Nephron progenitor cell (in vitro differentiated cells): ENCODE data around the gene MOBP.

ENCODE experiments used
- DNase-seq: peaks from one replicate; pipeline ENCODE4 v3.0.0; 2021
- H3K27ac Mint-ChIP-seq: 2 replicates; pipeline ENCODE4 v1.8.0; 2021; ENCODE audit warnings: mild to moderate bottlenecking, moderate library complexity, mixed read lengths
- H3K27me3 Mint-ChIP-seq: 2 replicates; pipeline ENCODE4 v1.8.0; 2021; ENCODE audit warnings: mild to moderate bottlenecking, low read depth, mixed read lengths; ENCODE audit not compliant: poor library complexity
- H3K36me3 Mint-ChIP-seq: 2 replicates; pipeline ENCODE4 v1.8.0; 2021; ENCODE audit warnings: low read depth, mixed read lengths
- H3K4me1 Mint-ChIP-seq: 2 replicates; pipeline ENCODE4 v1.8.0; 2021; ENCODE audit warnings: mixed read lengths
- H3K4me3 Mint-ChIP-seq: 2 replicates; pipeline ENCODE4 v1.8.0; 2021; ENCODE audit warnings: mild to moderate bottlenecking, moderate library complexity, mixed read lengths
- H3K9me3 Mint-ChIP-seq: 2 replicates; pipeline ENCODE4 v1.8.0; 2021; ENCODE audit warnings: mild to moderate bottlenecking, moderate library complexity, mixed read lengths
- TF ChIP-seq, protein P1 (sequence below): fragments of 200-600 bp; sonication (generic); IDR thresholded peaks from 2 replicates; pipeline ENCODE4 v1.5.0; 2021; ENCODE audit warnings: antibody characterized with exemption

Gene MOBP

DNA sequence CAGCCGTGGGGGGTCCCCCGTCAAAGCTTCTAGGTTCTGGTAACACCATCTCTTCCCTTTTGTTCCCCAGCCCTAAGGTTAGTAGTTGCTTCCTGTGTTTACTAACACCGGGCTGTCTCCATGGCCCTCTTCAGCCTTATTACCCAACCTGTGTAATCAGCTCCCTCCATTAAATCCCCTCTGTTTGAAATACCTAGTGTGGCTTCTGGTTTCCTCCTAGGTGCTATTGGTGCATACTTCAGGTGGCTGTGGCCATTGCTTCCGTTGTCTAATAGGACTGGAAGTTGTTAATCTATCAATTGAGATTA is 35.3 kb downstream of the MOBP start:
- Mint-ChIP-seq H3K27ac (no peak overlapping the region), H3K4me3 (no peak overlapping the region), H3K9me3 (no peaks in the 10 kb centered on the region), H3K36me3 (no peaks in the 10 kb centered on the region), H3K4me1 (no peaks in the 10 kb centered on the region), H3K27me3 (peaks cover 17% of the 10 kb centered on the region)
- TF ChIP-seq, protein P1, sequence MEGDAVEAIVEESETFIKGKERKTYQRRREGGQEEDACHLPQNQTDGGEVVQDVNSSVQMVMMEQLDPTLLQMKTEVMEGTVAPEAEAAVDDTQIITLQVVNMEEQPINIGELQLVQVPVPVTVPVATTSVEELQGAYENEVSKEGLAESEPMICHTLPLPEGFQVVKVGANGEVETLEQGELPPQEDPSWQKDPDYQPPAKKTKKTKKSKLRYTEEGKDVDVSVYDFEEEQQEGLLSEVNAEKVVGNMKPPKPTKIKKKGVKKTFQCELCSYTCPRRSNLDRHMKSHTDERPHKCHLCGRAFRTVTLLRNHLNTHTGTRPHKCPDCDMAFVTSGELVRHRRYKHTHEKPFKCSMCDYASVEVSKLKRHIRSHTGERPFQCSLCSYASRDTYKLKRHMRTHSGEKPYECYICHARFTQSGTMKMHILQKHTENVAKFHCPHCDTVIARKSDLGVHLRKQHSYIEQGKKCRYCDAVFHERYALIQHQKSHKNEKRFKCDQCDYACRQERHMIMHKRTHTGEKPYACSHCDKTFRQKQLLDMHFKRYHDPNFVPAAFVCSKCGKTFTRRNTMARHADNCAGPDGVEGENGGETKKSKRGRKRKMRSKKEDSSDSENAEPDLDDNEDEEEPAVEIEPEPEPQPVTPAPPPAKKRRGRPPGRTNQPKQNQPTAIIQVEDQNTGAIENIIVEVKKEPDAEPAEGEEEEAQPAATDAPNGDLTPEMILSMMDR = no peak
- DNase-seq = no peak

DNA sequence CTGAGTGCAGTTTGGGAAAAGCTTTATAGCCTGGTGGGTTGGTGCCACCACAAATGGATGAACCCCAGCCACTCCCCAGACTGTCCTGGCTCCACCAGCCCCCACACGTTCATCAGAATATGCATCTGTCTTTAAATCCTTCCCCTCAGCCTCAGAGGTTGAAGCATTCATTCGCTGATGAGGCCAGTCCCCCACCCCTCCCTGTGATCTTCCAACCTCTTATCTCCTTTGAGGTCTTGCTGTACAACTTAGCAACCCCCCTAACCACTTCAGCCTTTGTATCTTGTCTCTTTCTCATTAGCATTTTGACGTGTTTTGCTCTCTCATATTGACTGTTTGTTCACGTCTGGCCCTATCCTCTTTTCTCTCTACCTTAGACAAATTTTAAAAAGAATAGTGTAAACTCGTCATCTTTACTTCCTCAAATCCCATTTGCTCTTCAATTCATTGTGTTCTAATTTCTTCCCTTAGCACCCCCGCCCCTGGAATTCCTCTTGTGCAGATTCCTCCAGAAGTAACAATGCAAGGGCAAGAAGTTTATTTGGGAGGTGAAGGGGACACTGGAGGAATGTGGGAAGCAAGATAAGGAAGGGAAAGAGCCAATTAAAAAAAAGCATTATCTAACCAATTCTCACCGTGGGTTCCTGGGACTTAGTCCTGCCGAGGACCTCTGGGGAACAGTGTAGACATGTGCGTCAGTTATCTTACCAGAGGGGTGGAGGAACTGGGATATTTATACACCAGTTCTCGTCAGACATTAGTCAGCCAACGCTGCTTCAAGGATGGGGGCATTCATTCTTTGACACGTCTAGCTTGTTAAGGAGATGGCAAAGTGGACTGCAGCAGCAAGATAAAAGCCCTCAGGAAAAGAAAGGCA is 38.6 kb downstream of the MOBP start:
- DNase-seq = no peak
- H3K9me3 Mint-ChIP-seq = no peaks in the 10 kb centered on the region
- H3K27ac Mint-ChIP-seq = no peak overlapping the region
- no peak overlapping the region for H3K4me3 Mint-ChIP-seq
- H3K4me1 Mint-ChIP-seq = no peaks in the 10 kb centered on the region
- no peaks in the 10 kb centered on the region for H3K27me3 Mint-ChIP-seq
- no peaks in the 10 kb centered on the region for H3K36me3 Mint-ChIP-seq
- TF ChIP-seq, protein P1 = no peak

DNA sequence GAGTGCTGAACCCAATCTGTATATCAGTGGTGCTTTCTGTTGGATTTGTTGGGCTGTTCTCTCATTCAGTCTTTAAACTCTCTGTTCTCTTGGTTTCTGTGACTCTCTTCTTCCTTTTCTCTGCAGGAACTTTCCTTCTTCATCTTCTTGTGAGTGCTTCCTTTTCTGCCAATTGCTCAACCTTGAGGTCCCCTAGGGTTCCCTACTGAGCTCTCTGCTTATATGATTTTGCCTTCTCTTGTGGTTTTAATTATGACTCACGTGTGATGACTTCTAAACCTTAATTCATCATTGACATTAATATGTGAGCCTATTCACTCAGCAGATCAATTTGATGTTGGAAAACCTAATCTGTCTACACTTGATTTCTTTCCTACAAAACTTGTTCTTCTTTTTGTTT is 39.4 kb downstream of the MOBP start:
- Mint-ChIP-seq H3K9me3 (no peaks in the 10 kb centered on the region), H3K4me3 (no peak overlapping the region), H3K27ac (no peak overlapping the region), H3K4me1 (no peaks in the 10 kb centered on the region), H3K36me3 (no peaks in the 10 kb centered on the region), H3K27me3 (no peaks in the 10 kb centered on the region)
- no peak for DNase-seq
- TF ChIP-seq, protein P1 = no peak

DNA sequence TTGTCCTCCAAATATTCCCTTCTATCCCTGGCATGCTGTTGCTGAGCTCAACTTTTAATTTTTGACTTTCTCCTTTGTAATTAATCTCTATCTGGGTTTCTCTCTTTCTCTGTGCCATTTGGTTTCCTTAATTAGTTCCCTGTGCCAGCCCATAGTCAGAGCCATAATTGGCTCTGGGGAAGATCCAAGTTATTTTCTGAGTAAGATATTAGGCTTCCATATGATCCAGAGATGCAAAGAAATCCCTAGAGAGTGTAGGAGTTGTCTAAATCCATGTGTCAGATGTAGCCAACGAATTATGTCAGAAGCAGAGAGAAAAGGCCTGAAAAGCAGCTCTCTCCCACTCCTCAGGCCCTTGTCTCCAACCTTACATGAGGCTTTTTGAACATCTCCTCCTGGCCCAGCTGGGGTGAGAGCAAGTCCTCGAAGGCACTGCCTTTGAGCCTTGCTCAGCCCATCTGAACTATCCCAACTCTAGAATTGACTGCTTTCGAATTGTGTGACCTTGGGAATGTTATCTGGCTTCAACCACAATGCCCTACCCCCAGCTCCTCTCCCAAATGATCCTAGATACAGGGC is 46.4 kb downstream of the MOBP start:
- no peaks in the 10 kb centered on the region for H3K36me3 Mint-ChIP-seq
- TF ChIP-seq, protein P1 = no peak
- no peaks in the 10 kb centered on the region for H3K4me1 Mint-ChIP-seq
- no peak for DNase-seq
- no peaks in the 10 kb centered on the region for H3K27me3 Mint-ChIP-seq
- no peaks in the 10 kb centered on the region for H3K9me3 Mint-ChIP-seq
- no peak overlapping the region for H3K27ac Mint-ChIP-seq
- H3K4me3 Mint-ChIP-seq = no peak overlapping the region

DNA sequence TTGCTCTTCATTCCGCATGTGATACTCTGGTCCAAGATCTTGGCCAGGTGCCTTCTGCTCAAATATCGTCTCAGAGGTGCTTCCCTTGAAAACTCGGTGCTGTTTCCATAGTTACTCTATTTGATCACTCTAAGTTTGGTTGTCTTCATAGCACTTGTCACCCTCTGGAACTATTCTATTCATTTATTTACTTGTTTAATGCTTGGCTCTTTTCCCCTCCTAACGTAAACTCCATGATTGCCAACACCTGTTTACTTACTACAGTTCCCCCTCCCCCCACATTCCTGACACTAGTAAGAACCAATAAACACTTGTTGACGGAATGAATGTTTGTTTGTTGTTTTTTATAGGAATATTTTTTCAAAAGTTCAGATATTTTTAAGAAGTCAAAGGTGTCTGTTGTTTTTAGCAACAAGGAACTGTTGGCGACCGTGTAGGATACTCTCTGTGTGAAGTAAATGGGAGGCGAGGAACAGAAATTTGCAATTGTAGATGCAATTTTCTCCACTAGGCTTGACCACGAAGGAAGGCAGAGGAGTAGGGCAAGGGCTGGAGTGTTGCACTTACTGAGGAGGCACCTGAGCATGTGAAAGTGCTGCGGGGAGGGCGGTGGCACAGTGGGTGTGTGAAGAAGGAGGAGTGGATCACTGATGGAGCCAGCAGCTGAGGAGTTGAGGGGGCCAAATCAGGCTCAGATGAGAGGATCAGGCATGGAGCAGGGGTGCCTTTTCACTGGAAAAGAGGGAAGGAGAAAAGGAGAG is 48.4 kb downstream of the MOBP start:
- Mint-ChIP-seq H3K36me3 (no peaks in the 10 kb centered on the region), H3K27ac (peak overlapping the region; percentile 61), H3K4me3 (no peak overlapping the region), H3K27me3 (no peaks in the 10 kb centered on the region), H3K9me3 (no peaks in the 10 kb centered on the region), H3K4me1 (peaks cover 7% of the 10 kb centered on the region)
- TF ChIP-seq, protein P1 = no peak
- no peak for DNase-seq
